Occipital lobe (tissue), 2 donors: Measurements from ENCODE around the gene RBPJL. TPM values are rescaled to one million over a fixed set of nuclear protein-coding genes. Genes with fewer than 3 reads are reported as not detected.

ENCODE experiments used
- DNase-seq: peaks from one replicate; lab custom pipeline; 2025; lab: John Stamatoyannopoulos, UW
- total RNA-seq: library from RNA; depleted of rRNA; stranded (reverse); fragments of >200 nt; gene quantifications from one replicate; pipeline ENCODE4 v1.2.3, GENCODE V29; 2014

Gene RBPJL
- total RNA-seq, 1 donor from 2014 or later, result not detected

- no peak for DNase-seq
Measured at GRCh38 chr20:45359406-45360148, 52.9 kb downstream of the RBPJL start.

GRCh38 chr20:45361793-45362192 is 55.2 kb downstream of the RBPJL start:
- DNase-seq, result no peak

GRCh38 chr20:45362804-45363610 is 56.4 kb downstream of the RBPJL start, which contains the start of gene SYS1:
Gene SYS1, plus strand, starts transcription at chr20:45363156. Its CDS starts 376 bp downstream, at chr20:45363532.
- peak; percentile 96 for DNase-seq

GRCh38 chr20:45363611-45364492 is 57.2 kb downstream of the RBPJL start:
- no peak for DNase-seq

- no peak for DNase-seq
Measured at GRCh38 chr20:45365444-45365970, 58.9 kb downstream of the RBPJL start.

- DNase-seq, result no peak
Measured at GRCh38 chr20:45366192-45366591, 59.6 kb downstream of the RBPJL start.

GRCh38 chr20:45366631-45367030 is 60.0 kb downstream of the RBPJL start:
- no peak for DNase-seq

- DNase-seq, result no peak
Measured at GRCh38 chr20:45367126-45367525, 60.5 kb downstream of the RBPJL start.

Other genes with a start within 250 kb of the RBPJL start
- gene KCNS1, start 205.7 kb upstream of the RBPJL start, total RNA-seq, result 2.7 TPM
- gene WFDC5, start 191.7 kb upstream of the RBPJL start, total RNA-seq, result not detected
- gene WFDC12, start 182.4 kb upstream of the RBPJL start, total RNA-seq, result not detected
- gene PI3, start 131.9 kb upstream of the RBPJL start, total RNA-seq, result not detected
- gene SEMG1, start 99.8 kb upstream of the RBPJL start, total RNA-seq, result not detected
- not detected for gene SEMG2, start 85.5 kb upstream of the RBPJL start, total RNA-seq
- gene SLPI, start 52.3 kb upstream of the RBPJL start, total RNA-seq, result not detected
- gene MATN4, start 1.5 kb downstream of the RBPJL start, total RNA-seq, result not detected
- gene SDC4, start 41.6 kb downstream of the RBPJL start, total RNA-seq, result 1.9 TPM
- gene SYS1, start 56.3 kb downstream of the RBPJL start, total RNA-seq, result 23.4 TPM
- gene TP53TG5, start 71.5 kb downstream of the RBPJL start, total RNA-seq, result not detected
- gene DBNDD2, start 101.4 kb downstream of the RBPJL start, total RNA-seq, result 5.9 TPM
- gene PIGT, start 109.3 kb downstream of the RBPJL start, total RNA-seq, result 12.0 TPM
- gene WFDC2, start 162.9 kb downstream of the RBPJL start, total RNA-seq, result 3.4 TPM
- not detected for gene SPINT3, start 208.8 kb downstream of the RBPJL start, total RNA-seq
- gene WFDC6, start 232.6 kb downstream of the RBPJL start, total RNA-seq, result not detected
- gene EPPIN, start 240.6 kb downstream of the RBPJL start, total RNA-seq, result not detected